Left lung (tissue), 10 donors: ENCODE results near the gene KIRREL1. TPM values are rescaled to one million over a fixed set of nuclear protein-coding genes. Genes with fewer than 3 reads are reported as not detected.

Experiments
- ATAC-seq: fragments of 200-7000 bp; cut with Tn5 transposase; one replicate; pipeline ENCODE4 v1.9.1; 2020; ENCODE audit warnings: moderate library complexity
- DNase-seq, 4 donors: peaks; one replicate each; pipeline ENCODE4 v3.0.0-alpha.2; 2013 to 2020
- H3K27ac ChIP-seq, 2 donors: fragments of 200-600 bp; sonication (generic) in 1 of 2; one replicate each; pipeline versions ENCODE4 v1.5.0 to v1.8.0; 2020 to 2021
- H3K27me3 ChIP-seq, 2 donors: fragments of 200-600 bp; sonication (generic) in 1 of 2; one replicate each; pipeline versions ENCODE4 v1.5.0 to v1.8.0; 2020 to 2021
- H3K36me3 ChIP-seq, 2 donors: fragments of 200-600 bp; sonication (generic) in 1 of 2; one replicate each; pipeline versions ENCODE4 v1.5.0 to v1.8.0; 2020 to 2021
- H3K4me1 ChIP-seq, 2 donors: fragments of 200-600 bp; one replicate each; pipeline ENCODE4 v1.8.0; 2021
- H3K4me3 ChIP-seq, 2 donors: fragments of 200-600 bp; sonication (generic) in 1 of 2; one replicate each; pipeline versions ENCODE4 v1.5.0 to v1.8.0; 2020 to 2021; ENCODE audit warnings: mild to moderate bottlenecking in 1 of 2
- H3K9me3 ChIP-seq, 2 donors: fragments of 200-600 bp; sonication (generic) in 1 of 2; one replicate each; pipeline versions ENCODE4 v1.5.0 to v1.8.0; 2020 to 2021
- intact Hi-C, 2 donors: fragments of 100-400 bp; cut with DNase I; formaldehyde crosslinking; loops; one replicate each; pipeline versions ENCODE4 v1.11.2 to v1.14.2; 2022
- polyA plus RNA-seq, 6 donors: library from polyadenylated mRNA; unstranded; fragments of 120-200 nt; gene quantifications; one replicate each; pipeline ENCODE4 v1.2.1, GENCODE V29; 2013; ENCODE audit not compliant: insufficient read length in 6 of 6
- total RNA-seq, 2 donors: library from RNA; stranded (reverse); fragmentation: NEBNext Ultra II Directional; extraction: Animal tissue kit (Norgen Biotek cat#: 25700); gene quantifications; one replicate each; pipeline ENCODE4 v1.2.1, GENCODE V29; 2021
- TF ChIP-seq, protein P1 (sequence below), 2 donors: fragments of 200-600 bp; sonication (generic) in 1 of 2; IDR thresholded peaks; one replicate each; pipeline versions ENCODE4 v1.5.0 to v1.8.0; 2021; ENCODE audit warnings: antibody characterized with exemption in 2 of 2
- donor health status: DM: no; HTN: yes; CAD: no.
- donor health status: DM: no; HTN: no; CAD: no.

Gene KIRREL1
- total and polyA plus RNA-seq, 8 donors, result 44.6 to 67.6 (median 55.7) TPM

DNA sequence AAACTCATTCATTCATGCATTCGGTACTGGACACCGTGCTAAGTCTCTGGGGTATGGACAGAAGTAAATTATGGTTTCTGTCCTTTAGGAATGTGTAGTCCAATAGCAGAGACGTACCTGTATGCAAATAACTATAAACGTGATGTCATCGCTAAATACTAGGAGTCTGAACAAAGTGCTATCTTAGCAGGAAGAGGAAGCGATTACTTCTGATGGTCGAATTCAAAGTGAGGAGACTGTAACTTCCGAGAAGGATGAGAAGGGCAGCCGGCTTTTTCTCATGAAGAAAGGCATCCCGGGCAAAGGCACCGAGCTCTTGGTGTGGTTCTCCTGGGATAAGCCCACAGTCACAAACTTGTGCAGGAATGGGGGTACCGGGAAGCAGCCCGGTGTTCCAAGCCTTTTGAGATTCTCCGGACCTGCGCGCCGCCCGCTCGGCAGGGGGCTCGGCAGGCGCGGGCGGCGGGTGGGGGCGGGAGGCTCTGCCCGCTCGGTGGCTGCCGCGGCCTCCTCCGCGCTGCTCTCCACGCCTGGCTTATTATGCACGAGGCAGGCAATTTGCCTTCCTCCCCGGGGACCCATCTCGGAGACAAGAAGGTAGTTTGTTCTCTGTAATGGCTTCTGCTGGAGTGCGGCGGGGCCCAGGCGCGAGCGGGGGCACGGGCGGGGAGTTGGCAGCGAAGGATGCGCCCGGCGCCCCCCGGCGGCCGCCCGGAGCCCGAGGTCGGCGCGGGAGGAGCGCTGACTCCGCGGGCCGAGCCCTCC is 119.7 kb downstream of the KIRREL1 start:
- no peaks in the 10 kb centered on the region for H3K9me3 ChIP-seq
- DNase-seq (peak in 2 of 4 donors; percentile 36 to 41), ATAC-seq (peak; percentile 80)
- H3K27ac ChIP-seq, result no peak overlapping the region
- peak overlapping the region; percentile 27 to 40 for H3K4me3 ChIP-seq
- H3K27me3 ChIP-seq, result peaks cover 5 to 70% of the 10 kb centered on the region in 2 donors
- no peaks in the 10 kb centered on the region for H3K36me3 ChIP-seq
- intact Hi-C loops, result loop anchor here in 1 of 2 donors (10.0 kb wide), 1 partner anchor 128 kb away; no protein-coding TSS in a partner anchor
- peaks cover 7 to 13% of the 10 kb centered on the region in 2 donors for H3K4me1 ChIP-seq
- TF ChIP-seq, protein P1, sequence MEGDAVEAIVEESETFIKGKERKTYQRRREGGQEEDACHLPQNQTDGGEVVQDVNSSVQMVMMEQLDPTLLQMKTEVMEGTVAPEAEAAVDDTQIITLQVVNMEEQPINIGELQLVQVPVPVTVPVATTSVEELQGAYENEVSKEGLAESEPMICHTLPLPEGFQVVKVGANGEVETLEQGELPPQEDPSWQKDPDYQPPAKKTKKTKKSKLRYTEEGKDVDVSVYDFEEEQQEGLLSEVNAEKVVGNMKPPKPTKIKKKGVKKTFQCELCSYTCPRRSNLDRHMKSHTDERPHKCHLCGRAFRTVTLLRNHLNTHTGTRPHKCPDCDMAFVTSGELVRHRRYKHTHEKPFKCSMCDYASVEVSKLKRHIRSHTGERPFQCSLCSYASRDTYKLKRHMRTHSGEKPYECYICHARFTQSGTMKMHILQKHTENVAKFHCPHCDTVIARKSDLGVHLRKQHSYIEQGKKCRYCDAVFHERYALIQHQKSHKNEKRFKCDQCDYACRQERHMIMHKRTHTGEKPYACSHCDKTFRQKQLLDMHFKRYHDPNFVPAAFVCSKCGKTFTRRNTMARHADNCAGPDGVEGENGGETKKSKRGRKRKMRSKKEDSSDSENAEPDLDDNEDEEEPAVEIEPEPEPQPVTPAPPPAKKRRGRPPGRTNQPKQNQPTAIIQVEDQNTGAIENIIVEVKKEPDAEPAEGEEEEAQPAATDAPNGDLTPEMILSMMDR (IDR thresholded peaks at IDR 0.05), result peak; percentile 39 to 46

DNA sequence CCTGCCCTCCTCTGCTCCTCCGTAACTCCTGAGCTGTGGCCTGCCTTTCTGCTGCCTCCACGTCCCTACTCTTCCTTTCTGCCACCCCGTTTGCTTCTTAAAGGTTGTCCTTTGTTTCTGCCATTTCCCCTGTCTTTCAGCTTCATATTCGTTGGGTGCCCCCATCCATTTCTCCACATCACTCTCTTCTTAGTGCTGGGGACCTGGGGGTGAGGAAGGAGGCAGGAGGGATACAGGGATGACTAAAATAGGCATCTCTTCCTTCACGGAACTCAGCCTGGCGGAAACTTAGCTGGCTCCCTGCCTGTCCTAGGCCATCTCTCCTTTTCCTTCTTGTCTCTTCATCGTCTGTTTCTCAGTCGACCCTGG is 120.3 kb downstream of the KIRREL1 start:
- Histone ChIP-seq H3K4me3 (peak overlapping the region; percentile 27 to 40), H3K9me3 (no peaks in the 10 kb centered on the region), H3K4me1 (peaks cover 7 to 17% of the 10 kb centered on the region in 2 donors), H3K27me3 (peaks cover 5 to 76% of the 10 kb centered on the region in 2 donors), H3K27ac (no peak overlapping the region), H3K36me3 (no peaks in the 10 kb centered on the region)
- ATAC-seq (no peak), DNase-seq (no peak)
- TF ChIP-seq, protein P1 (IDR thresholded peaks at IDR 0.05), result no peak
- intact Hi-C loops, result loop anchor here in 1 of 2 donors (10.0 kb wide), 1 partner anchor 129 kb away; no protein-coding TSS in a partner anchor

GRCh38 chr1:158115126-158115525 is 121.7 kb downstream of the KIRREL1 start:
- TF ChIP-seq, protein P1 (IDR thresholded peaks at IDR 0.05), result no peak
- H3K9me3 ChIP-seq, result no peaks in the 10 kb centered on the region
- H3K27me3 ChIP-seq, result peaks cover 9 to 88% of the 10 kb centered on the region in 2 donors
- H3K36me3 ChIP-seq, result no peaks in the 10 kb centered on the region
- ATAC-seq, result no peak
- H3K27ac ChIP-seq, result no peak overlapping the region
- no peak for DNase-seq
- intact Hi-C loops, result loop anchor here (5.0 to 10.0 kb wide), 2 partner anchors 130 to 148 kb away; no protein-coding TSS in a partner anchor
- peaks cover 7 to 17% of the 10 kb centered on the region in 2 donors for H3K4me1 ChIP-seq
- no peak overlapping the region for H3K4me3 ChIP-seq

DNA sequence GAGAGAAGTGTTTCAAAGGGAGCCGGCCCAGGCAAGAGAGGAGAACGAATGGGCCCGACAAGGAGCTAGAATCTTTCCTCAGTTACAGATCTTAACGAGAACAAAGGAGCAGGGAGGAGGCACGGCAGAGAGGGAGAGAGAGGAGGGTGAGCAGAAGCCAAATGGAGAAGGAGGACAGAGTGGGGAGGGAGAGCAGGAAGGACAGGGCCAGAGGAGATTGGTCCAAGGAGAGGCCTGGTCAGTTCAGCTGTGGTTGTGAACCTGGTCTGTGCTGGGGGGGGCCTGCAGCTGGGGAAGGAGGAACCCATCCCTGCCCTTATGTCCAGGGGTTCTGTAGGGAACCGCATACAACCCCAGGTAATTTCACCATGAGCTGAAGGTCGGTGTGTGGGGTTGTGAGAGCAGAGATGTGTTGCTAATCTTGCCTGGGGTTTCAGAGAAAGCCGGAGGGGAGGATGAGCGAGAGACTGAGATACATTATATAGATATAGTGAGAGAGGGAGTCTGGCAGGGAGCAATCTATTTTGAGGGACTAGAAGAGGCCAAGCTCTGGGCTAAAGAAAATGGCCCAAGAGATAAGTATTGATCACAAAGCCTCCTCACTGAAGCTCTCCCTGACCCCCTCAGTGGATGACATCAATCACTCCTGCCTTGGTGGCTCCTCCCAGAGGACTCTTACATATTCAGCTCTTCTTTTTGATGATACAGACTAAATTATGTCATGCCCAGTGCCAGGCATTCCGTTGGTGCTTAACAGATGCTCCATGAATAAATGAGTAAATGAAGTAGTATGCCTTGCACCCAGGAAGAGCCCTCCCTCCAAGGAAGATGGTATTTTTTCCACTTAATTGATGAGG is 123.1 kb downstream of the KIRREL1 start:
- TF ChIP-seq, protein P1 (IDR thresholded peaks at IDR 0.05), result no peak
- intact Hi-C loops, result loop anchor here (5.0 to 10.0 kb wide), 2 partner anchors 132 to 149 kb away; no protein-coding TSS in a partner anchor
- Histone ChIP-seq H3K4me1 (peaks cover 7 to 17% of the 10 kb centered on the region in 2 donors), H3K27me3 (peaks cover 9 to 87% of the 10 kb centered on the region in 2 donors), H3K9me3 (no peaks in the 10 kb centered on the region), H3K27ac (no peak overlapping the region), H3K4me3 (no peak overlapping the region), H3K36me3 (no peaks in the 10 kb centered on the region)
- DNase-seq (no peak), ATAC-seq (no peak)
